ENCODE data around the gene HTR4.
"Not testable (repeated sequence)": the region's sequence is repeated elsewhere in the genome, so short reads cannot be mapped to it uniquely, and the experiment has no call there.

Gene HTR4

GRCh38 chr5:148474025-148474511 is 180.3 kb downstream of the HTR4 start:
- peak; percentile 21 for DNase-seq (ENCODE audit: low spot score)

GRCh38 chr5:148471379-148471778 is 182.9 kb downstream of the HTR4 start:
- peak; percentile 5 for DNase-seq (ENCODE audit: low spot score)

- peak; percentile 10 for DNase-seq (ENCODE audit: low spot score)
These were observed 184.8 kb downstream of the HTR4 start for GRCh38 chr5:148469501-148469935.

- DNase-seq (ENCODE audit: low spot score), result not testable (repeated sequence)
These were observed 185.6 kb downstream of the HTR4 start for GRCh38 chr5:148468746-148469145.

GRCh38 chr5:148467958-148468357 is 186.4 kb downstream of the HTR4 start:
- DNase-seq (ENCODE audit: low spot score), result no peak

- no peak for DNase-seq (ENCODE audit: low spot score)
These were observed 188.1 kb downstream of the HTR4 start for GRCh38 chr5:148466236-148466580.

- DNase-seq (ENCODE audit: low spot score), result no peak
These were observed 188.7 kb downstream of the HTR4 start for GRCh38 chr5:148465381-148466235.

GRCh38 chr5:148459669-148460068 is 194.7 kb downstream of the HTR4 start:
- DNase-seq (ENCODE audit: low spot score), result no peak

GRCh38 chr5:148458036-148458888 is 196.1 kb downstream of the HTR4 start:
- DNase-seq (ENCODE audit: low spot score), result no peak

GRCh38 chr5:148457183-148457620 is 197.1 kb downstream of the HTR4 start:
- no peak for DNase-seq (ENCODE audit: low spot score)

- no peak for DNase-seq (ENCODE audit: low spot score)
These were observed 199.1 kb downstream of the HTR4 start for GRCh38 chr5:148455185-148455584.

- no peak for DNase-seq (ENCODE audit: low spot score)
These were observed 199.8 kb downstream of the HTR4 start for GRCh38 chr5:148454576-148454975.

GRCh38 chr5:148452499-148453193 is 201.7 kb downstream of the HTR4 start:
- no peak for DNase-seq (ENCODE audit: low spot score)

- DNase-seq (ENCODE audit: low spot score), result no peak
These were observed 207.7 kb downstream of the HTR4 start for GRCh38 chr5:148446611-148447010.

GRCh38 chr5:148445578-148445977 is 208.7 kb downstream of the HTR4 start:
- no peak for DNase-seq (ENCODE audit: low spot score)

- peak; percentile 10 for DNase-seq (ENCODE audit: low spot score)
These were observed 210.3 kb downstream of the HTR4 start for GRCh38 chr5:148443998-148444397.

GRCh38 chr5:148443241-148443640 is 211.1 kb downstream of the HTR4 start:
- DNase-seq (ENCODE audit: low spot score), result no peak

- no peak for DNase-seq (ENCODE audit: low spot score)
These were observed 215.4 kb downstream of the HTR4 start for GRCh38 chr5:148438933-148439332.

GRCh38 chr5:148437249-148437648 is 217.1 kb downstream of the HTR4 start:
- DNase-seq (ENCODE audit: low spot score), result no peak

GRCh38 chr5:148436029-148436428 is 218.3 kb downstream of the HTR4 start:
- no peak for DNase-seq (ENCODE audit: low spot score)

GRCh38 chr5:148433826-148434225 is 220.5 kb downstream of the HTR4 start:
- no peak for DNase-seq (ENCODE audit: low spot score)

Measured in hepatic stellate cell (primary cell).